Measurements from ENCODE around the gene DGKG. TPM values are rescaled to one million over a fixed set of nuclear protein-coding genes. Genes with fewer than 3 reads are reported as not detected.

The DGKG gene
- total RNA-seq, 4 donors from 2014 or later = 14.5 to 35.1 (median 20.3) TPM

- 46 to 52% methylated on average over 9 of the region's 9 CpGs for WGBS, 2 donors
- no peak overlapping the region for H3K4me3 ChIP-seq (replicated peaks in 1 of 3)
- H3K27ac ChIP-seq = no peak overlapping the region
- H3K9me3 ChIP-seq = no peaks in the 10 kb centered on the region
- peaks cover 0 to 5% of the 10 kb centered on the region in 2 donors for H3K4me1 ChIP-seq
- H3K27me3 ChIP-seq = no peaks in the 10 kb centered on the region
- TF ChIP-seq POLR2A (IDR thresholded peaks at IDR 0.05) (no peak), CTCF (IDR thresholded peaks at IDR 0.05) (peak in 1 of 6 experiments; percentile 21)
- intact Hi-C loops (cut with DNase I) = loop anchor here (5.0 kb wide), 1 partner anchor 271 kb away; no protein-coding TSS in a partner anchor
- no peak for DNase-seq
- H3K36me3 ChIP-seq = no peaks in the 10 kb centered on the region
Measured at GRCh38 chr3:186261638-186262037, 100.4 kb downstream of the DGKG start.

GRCh38 chr3:186260726-186261125, 101.3 kb downstream of the DGKG start:
- Histone ChIP-seq H3K27ac (no peak overlapping the region), H3K9me3 (no peaks in the 10 kb centered on the region), H3K27me3 (no peaks in the 10 kb centered on the region), H3K4me3 (replicated peaks in 1 of 3) (no peak overlapping the region), H3K36me3 (no peaks in the 10 kb centered on the region), H3K4me1 (peaks cover 0 to 5% of the 10 kb centered on the region in 2 donors)
- intact Hi-C loops (cut with DNase I) = loop anchor here (5.0 kb wide), 1 partner anchor 272 kb away; no protein-coding TSS in a partner anchor
- 85 to 89% methylated on average over 3 to 4 of the region's 4 CpGs for WGBS, 2 donors
- TF ChIP-seq POLR2A (IDR thresholded peaks at IDR 0.05) (no peak), CTCF (IDR thresholded peaks at IDR 0.05) (no peak)
- DNase-seq = no peak

GRCh38 chr3:186259612-186260383, 102.2 kb downstream of the DGKG start:
- Histone ChIP-seq H3K27ac (no peak overlapping the region), H3K27me3 (no peaks in the 10 kb centered on the region), H3K4me3 (replicated peaks in 1 of 3) (no peak overlapping the region), H3K4me1 (peaks cover 0 to 5% of the 10 kb centered on the region in 2 donors), H3K9me3 (no peaks in the 10 kb centered on the region), H3K36me3 (no peaks in the 10 kb centered on the region)
- intact Hi-C loops (cut with DNase I) = loop anchor here (5.0 kb wide), 2 partner anchors 273 to 283 kb away; partner anchors contain the start of gene CRYGS
- WGBS, 2 donors = 24 to 38% methylated on average over 8 to 14 of the region's 15 CpGs
- peak; percentile 74 to 82 for DNase-seq
- peak; percentile 61 to 97 (median 79) for TF ChIP-seq CTCF (IDR thresholded peaks at IDR 0.05)
- TF ChIP-seq POLR2A (IDR thresholded peaks at IDR 0.05) = no peak

- no peak for DNase-seq
- intact Hi-C loops (cut with DNase I) = loop anchor here (5.0 kb wide), 1 partner anchor 283 kb away; the partner anchor contains the start of gene CRYGS
- Histone ChIP-seq H3K4me1 (peaks cover 0 to 5% of the 10 kb centered on the region in 2 donors), H3K27ac (no peak overlapping the region), H3K9me3 (no peaks in the 10 kb centered on the region), H3K27me3 (no peaks in the 10 kb centered on the region), H3K36me3 (no peaks in the 10 kb centered on the region), H3K4me3 (replicated peaks in 1 of 3) (no peak overlapping the region)
- TF ChIP-seq CTCF (IDR thresholded peaks at IDR 0.05) = no peak
- TF ChIP-seq POLR2A (IDR thresholded peaks at IDR 0.05) = no peak
- WGBS, 2 donors = 31 to 33% methylated on average over 12 of the region's 12 CpGs
Measured at GRCh38 chr3:186258968-186259367, 103.1 kb downstream of the DGKG start.

- DNase-seq = no peak
- H3K9me3 ChIP-seq = no peaks in the 10 kb centered on the region
- peaks cover 0 to 5% of the 10 kb centered on the region in 2 donors for H3K4me1 ChIP-seq
- H3K27me3 ChIP-seq = no peaks in the 10 kb centered on the region
- H3K36me3 ChIP-seq = no peaks in the 10 kb centered on the region
- H3K27ac ChIP-seq = no peak overlapping the region
- intact Hi-C loops (cut with DNase I) = loop anchor here (5.0 kb wide), 1 partner anchor 284 kb away; the partner anchor contains the start of gene CRYGS
- no peak for TF ChIP-seq POLR2A (IDR thresholded peaks at IDR 0.05)
- TF ChIP-seq CTCF (IDR thresholded peaks at IDR 0.05) = no peak
- WGBS, 2 donors = 77 to 80% methylated on average over 6 of the region's 6 CpGs
- no peak overlapping the region for H3K4me3 ChIP-seq (replicated peaks in 1 of 3)
Measured at GRCh38 chr3:186257866-186258265, 104.2 kb downstream of the DGKG start.
